Adrenal gland (tissue), 12 donors: Measurements from ENCODE around the gene TCF15. TPM values are rescaled to one million over a fixed set of nuclear protein-coding genes. Genes with fewer than 3 reads are reported as not detected.

Source experiments
- DNase-seq, 7 donors: peaks; one replicate each; pipeline ENCODE4 v3.0.0-alpha.2; 2019 to 2020
- H3K27ac ChIP-seq, 5 donors: fragments of 200-600 bp; sonication (generic) in 4 of 5; 1 replicate in 3 of 5; 2 replicates in 2 of 5; pipeline versions ENCODE4 v1.5.1 to v1.8.0; 2016 to 2020; ENCODE audit warnings: mild to moderate bottlenecking in 1 of 5
- H3K27me3 ChIP-seq: fragments of 200-600 bp; 2 replicates; pipeline ENCODE4 v1.8.0; 2021
- H3K36me3 ChIP-seq, 2 donors: fragments of 200-600 bp; replicated peaks in 1 of 2; 1 replicate in 1 of 2; 2 replicates in 1 of 2; pipeline versions ENCODE4 v1.5.1 to v1.8.0; 2018 to 2022
- H3K4me1 ChIP-seq, 2 donors: fragments of 200-600 bp; replicated peaks in 1 of 2; 1 replicate in 1 of 2; 2 replicates in 1 of 2; pipeline versions ENCODE4 v1.5.1 to v1.8.0; 2018 to 2021
- H3K4me3 ChIP-seq, 4 donors: fragments of 200-600 bp; sonication (generic) in 3 of 4; one replicate each; pipeline ENCODE4 v1.5.1; 2016 to 2018
- H3K9me3 ChIP-seq, 3 donors: fragments of 200-600 bp; sonication (generic) in 1 of 3; replicated peaks in 1 of 3; 1 replicate in 2 of 3; 2 replicates in 1 of 3; pipeline versions ENCODE4 v1.5.1 to v1.8.0; 2016 to 2021
- POLR2A ChIP-seq, 2 donors: fragments of 450-650 bp; IDR thresholded peaks; one replicate each; pipeline ENCODE4 v1.6.1; 2017; ENCODE audit warnings: antibody characterized with exemption in 2 of 2, mild to moderate bottlenecking in 2 of 2, moderate library complexity in 1 of 2
- WGBS, 4 donors: extraction: QIAGEN DNeasy Blood & Tissue Kit in 2 of 4; methylation state at CpG; one replicate each; pipeline versions ENCODE4 v1.1.5 to v1.1.7; 2013 to 2017; 5-methylcytosine and 5-hydroxymethylcytosine counted together
- intact Hi-C, 2 donors: fragments of 100-400 bp; cut with DNase I; formaldehyde crosslinking; loops; one replicate each; pipeline versions ENCODE4 v1.14.1 to v1.15.0; 2022 to 2023
- polyA plus RNA-seq, 3 donors: library from polyadenylated mRNA; stranded (reverse); fragments of 200-250 nt in 2 of 3; fragments of 350-450 nt in 1 of 3; fragmentation: Illumina TruSeq in 1 of 3; extraction: RNeasy Lipid Tissue Mini Kit (QIAGEN cat#74804) in 1 of 3; gene quantifications; one replicate each; pipeline ENCODE4 v1.2.3, GENCODE V29; 2013 to 2014
- total RNA-seq, 9 donors: library from RNA; depleted of rRNA in 4 of 9; stranded (reverse); fragments of >200 nt in 4 of 9; fragments of 120-200 nt in 1 of 9; fragmentation: NEBNext Ultra II Directional in 1 of 9; extraction: Animal tissue kit (Norgen Biotek cat#: 25700) in 1 of 9; gene quantifications; one replicate each; pipeline versions ENCODE4 v1.1.0 to v1.2.4, GENCODE V29; 2013 to 2023
- TF ChIP-seq, protein P1 (sequence below), 6 experiments: fragments of 450-650 bp in 4 of 6; fragments of 200-600 bp in 2 of 6; sonication (generic) in 1 of 6; IDR thresholded peaks; 1 replicate in 5 of 6; 2 replicates in 1 of 6; pipeline versions ENCODE4 v1.5.1 to v1.8.0; 2016 to 2021; ENCODE audit warnings: antibody characterized with exemption in 6 of 6, mild to moderate bottlenecking in 2 of 6, moderate library complexity in 1 of 6
- donor health status: healthy with polysubstance abuse.
- donor health status: Bipolar disorder and iron deficiency.
- donor health status: DM: yes; HTN: yes; CAD: no.
- donor health status: DM: no; HTN: no; CAD: no.
- donor health status: DM: no; HTN: no; CAD: no.
- donor health status: DM: yes; HTN: yes; CAD: no.

The TCF15 gene
- total and polyA plus RNA-seq, 12 donors: 0.31 to 3.0 (median 0.96) TPM

DNA sequence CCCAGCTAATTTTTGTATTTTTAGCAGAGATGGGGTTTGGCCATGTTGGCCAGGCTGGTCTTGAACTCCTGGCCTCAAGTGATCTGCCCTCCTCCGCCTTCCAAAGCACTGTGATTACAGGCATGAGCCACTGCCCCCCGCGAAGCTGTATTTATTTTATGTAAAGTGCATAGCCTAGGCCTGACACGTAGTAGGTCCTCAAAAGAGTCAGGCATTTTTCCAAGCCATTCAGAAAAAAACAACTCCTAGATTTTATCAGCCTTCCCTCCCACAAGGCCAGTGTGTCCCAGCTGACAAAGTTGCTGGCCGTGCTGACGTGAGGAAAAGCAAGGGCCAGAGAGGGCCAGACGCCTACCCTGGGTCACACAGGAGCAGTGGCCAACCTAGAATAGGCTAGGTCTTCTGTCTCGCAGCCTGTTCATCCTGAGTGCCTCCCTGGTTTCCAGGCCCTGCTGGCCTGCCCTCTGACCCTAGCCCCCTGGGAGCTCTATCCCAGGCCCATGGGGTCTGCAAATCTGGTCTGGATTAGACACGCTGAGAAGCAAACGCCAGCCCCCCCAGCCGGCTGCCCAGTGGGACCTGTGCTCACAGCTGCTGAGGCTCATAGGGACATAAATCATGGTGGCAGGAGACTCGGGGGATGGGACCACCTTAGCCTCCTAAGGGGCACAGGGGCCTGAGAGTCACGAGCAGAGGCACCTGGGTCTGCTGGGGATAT lies 11.8 kb downstream of the TCF15 start:
- Histone ChIP-seq H3K36me3 (no peaks in the 10 kb centered on the region), H3K9me3 (no peaks in the 10 kb centered on the region), H3K27me3 (no peaks in the 10 kb centered on the region), H3K4me3 (no peak overlapping the region), H3K4me1 (peaks cover 0 to 8% of the 10 kb centered on the region in 2 donors), H3K27ac (no peak overlapping the region)
- no peak for DNase-seq
- TF ChIP-seq, protein P1, sequence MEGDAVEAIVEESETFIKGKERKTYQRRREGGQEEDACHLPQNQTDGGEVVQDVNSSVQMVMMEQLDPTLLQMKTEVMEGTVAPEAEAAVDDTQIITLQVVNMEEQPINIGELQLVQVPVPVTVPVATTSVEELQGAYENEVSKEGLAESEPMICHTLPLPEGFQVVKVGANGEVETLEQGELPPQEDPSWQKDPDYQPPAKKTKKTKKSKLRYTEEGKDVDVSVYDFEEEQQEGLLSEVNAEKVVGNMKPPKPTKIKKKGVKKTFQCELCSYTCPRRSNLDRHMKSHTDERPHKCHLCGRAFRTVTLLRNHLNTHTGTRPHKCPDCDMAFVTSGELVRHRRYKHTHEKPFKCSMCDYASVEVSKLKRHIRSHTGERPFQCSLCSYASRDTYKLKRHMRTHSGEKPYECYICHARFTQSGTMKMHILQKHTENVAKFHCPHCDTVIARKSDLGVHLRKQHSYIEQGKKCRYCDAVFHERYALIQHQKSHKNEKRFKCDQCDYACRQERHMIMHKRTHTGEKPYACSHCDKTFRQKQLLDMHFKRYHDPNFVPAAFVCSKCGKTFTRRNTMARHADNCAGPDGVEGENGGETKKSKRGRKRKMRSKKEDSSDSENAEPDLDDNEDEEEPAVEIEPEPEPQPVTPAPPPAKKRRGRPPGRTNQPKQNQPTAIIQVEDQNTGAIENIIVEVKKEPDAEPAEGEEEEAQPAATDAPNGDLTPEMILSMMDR (IDR thresholded peaks at IDR 0.05): no peak
- TF ChIP-seq POLR2A (IDR thresholded peaks at IDR 0.05): no peak
- intact Hi-C loops: no loop called here
- 70 to 80% (median 79%) methylated on average over 4 to 13 of the region's 13 CpGs for WGBS, 4 donors

DNA sequence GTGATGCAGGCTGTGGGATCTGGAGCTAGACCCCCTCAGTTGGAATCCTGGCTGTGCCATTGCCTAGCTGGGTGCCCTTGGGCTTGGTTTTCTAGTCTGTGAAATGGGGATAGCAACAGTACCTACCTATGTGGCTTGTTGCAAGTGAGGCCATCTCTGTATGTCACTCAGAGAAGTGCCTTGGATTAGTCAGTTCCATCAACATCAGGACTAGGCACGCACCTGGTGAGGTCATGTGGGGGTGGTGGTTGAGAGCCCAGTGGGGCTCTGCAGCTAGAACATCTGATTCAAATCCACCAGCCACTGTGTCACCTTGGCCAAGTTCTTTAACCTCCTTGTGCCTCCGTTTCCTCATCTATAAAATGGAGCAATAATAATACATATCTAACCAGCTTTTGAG lies 12.5 kb downstream of the TCF15 start:
- intact Hi-C loops: no loop called here
- no peaks in the 10 kb centered on the region for H3K27me3 ChIP-seq
- H3K9me3 ChIP-seq: no peaks in the 10 kb centered on the region
- H3K36me3 ChIP-seq: no peaks in the 10 kb centered on the region
- H3K4me3 ChIP-seq: no peak overlapping the region
- WGBS, 4 donors: 73 to 87% (median 85%) methylated on average over 2 of the region's 2 CpGs
- peaks cover 0 to 8% of the 10 kb centered on the region in 2 donors for H3K4me1 ChIP-seq
- no peak for DNase-seq
- no peak overlapping the region for H3K27ac ChIP-seq
- TF ChIP-seq POLR2A (IDR thresholded peaks at IDR 0.05): no peak
- TF ChIP-seq, protein P1 (IDR thresholded peaks at IDR 0.05): no peak

DNA sequence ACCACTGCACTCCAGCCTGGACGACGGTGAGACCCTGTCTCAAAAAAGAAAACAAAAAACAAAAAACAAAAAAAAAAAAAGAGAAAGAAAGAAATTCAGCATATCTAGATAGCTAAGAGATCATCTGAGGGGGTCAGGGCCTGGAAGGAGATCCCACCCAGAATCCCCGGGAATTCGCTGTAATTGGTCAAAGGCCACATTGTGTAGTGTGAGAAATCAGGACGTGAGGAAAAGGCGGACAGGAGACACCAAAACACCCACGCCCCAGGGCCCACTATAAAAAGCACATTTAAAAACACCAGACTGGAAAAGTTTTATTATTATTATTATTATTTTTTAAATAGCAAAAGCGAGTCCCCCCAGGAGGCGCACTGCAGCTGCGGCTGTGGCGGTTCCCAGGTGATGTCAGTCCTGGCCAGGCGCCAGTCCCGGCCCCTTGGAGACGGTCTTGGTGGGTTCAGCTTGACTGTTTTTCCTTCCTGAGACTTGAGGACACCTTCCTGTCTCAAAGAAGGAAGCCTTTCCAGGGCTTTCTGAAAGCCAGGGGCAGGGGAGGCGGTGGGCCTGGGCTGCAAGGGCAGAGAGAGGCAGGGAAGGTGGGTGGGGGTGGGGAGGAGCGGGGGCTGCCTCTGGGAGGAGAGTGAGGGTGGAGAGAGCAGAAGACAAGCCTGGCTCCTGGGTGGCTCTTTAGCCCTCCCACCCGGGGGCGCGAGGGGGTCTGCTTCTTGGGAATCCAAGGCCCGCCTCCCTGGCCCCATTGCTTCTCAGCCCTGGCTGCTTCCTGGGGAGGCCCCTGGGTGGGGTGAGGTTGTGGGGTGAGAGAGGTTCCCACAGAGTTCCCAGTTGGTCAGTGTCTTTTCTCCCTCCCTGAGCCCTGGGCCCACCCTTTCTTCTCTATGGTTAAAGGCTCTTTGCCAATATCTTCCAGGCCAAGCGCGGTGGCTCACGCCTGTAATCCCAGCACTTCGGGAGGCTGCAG lies 14.5 kb downstream of the TCF15 start:
- intact Hi-C loops: no loop called here
- no peaks in the 10 kb centered on the region for H3K27me3 ChIP-seq
- no peaks in the 10 kb centered on the region for H3K9me3 ChIP-seq
- H3K4me3 ChIP-seq: no peak overlapping the region
- H3K27ac ChIP-seq: peak overlapping the region in 1 of 5 donors; percentile 52
- 54 to 60% (median 57%) methylated on average over 18 to 24 of the region's 24 CpGs for WGBS, 4 donors
- TF ChIP-seq, protein P1 (IDR thresholded peaks at IDR 0.05): no peak
- TF ChIP-seq POLR2A (IDR thresholded peaks at IDR 0.05): no peak
- H3K4me1 ChIP-seq: no peaks in the 10 kb centered on the region
- peak in 4 of 7 donors; percentile 32 to 62 (median 40) for DNase-seq
- H3K36me3 ChIP-seq: no peaks in the 10 kb centered on the region

DNA sequence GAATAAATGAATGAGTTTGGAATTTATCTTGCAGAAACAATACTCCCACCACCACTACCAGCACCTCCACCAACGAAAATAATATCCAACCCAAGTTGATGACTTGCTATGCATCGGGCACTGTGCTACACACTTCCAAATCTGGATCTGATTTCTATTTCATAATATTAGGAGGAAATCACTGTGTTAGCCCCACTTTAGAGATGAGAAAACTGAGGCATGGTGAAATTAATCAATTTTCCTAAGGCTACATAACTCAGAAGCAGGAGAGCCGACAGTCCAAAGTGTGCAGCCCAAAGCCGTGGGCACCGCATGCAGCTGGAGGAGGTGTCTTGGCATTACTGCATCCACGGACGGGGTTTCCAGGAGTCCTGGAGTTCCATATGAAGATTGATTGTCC lies 17.6 kb downstream of the TCF15 start:
- Histone ChIP-seq H3K27ac (no peak overlapping the region), H3K4me3 (no peak overlapping the region), H3K27me3 (no peaks in the 10 kb centered on the region), H3K9me3 (no peaks in the 10 kb centered on the region), H3K36me3 (no peaks in the 10 kb centered on the region), H3K4me1 (no peaks in the 10 kb centered on the region)
- 75 to 82% (median 80%) methylated on average over 7 of the region's 7 CpGs for WGBS, 4 donors
- no peak for DNase-seq
- intact Hi-C loops: no loop called here
- no peak for TF ChIP-seq POLR2A (IDR thresholded peaks at IDR 0.05)
- TF ChIP-seq, protein P1 (IDR thresholded peaks at IDR 0.05): no peak
